SK-N-SH treated with all-trans-retinoic acid at 6 μM for 48 hours (cell line): ENCODE measurements around the gene TTC34.
"Not testable (repeated sequence)": the region's sequence is repeated elsewhere in the genome, so short reads cannot be mapped to it uniquely, and the experiment has no call there.

Experiments used
- ATAC-seq: fragments of 200-7000 bp; cut with Tn5 transposase; 3 replicates; pipeline ENCODE4 v1.9.1; 2020; ENCODE audit warnings: mild to moderate bottlenecking, moderate library complexity
- ARNTL ChIP-seq: fragments of 450-650 bp; formaldehyde crosslinking; IDR thresholded peaks from 2 replicates; pipeline ENCODE4 v1.5.0; 2020; ENCODE audit warnings: low read depth, mild to moderate bottlenecking, moderate library complexity, borderline replicate concordance
- BACH2 ChIP-seq: fragments of 250-450 bp; sonication (Bioruptor Pico); IDR thresholded peaks from 2 replicates; pipeline ENCODE4 v1.9.0; 2021; ENCODE audit warnings: mild to moderate bottlenecking, borderline replicate concordance
- CSDC2 ChIP-seq: fragments of 250-450 bp; sonication (Bioruptor Pico); IDR thresholded peaks from 2 replicates; pipeline ENCODE4 v1.5.0; 2020; ENCODE audit warnings: mild to moderate bottlenecking, moderate library complexity
- ESRRG ChIP-seq: fragments of 250-450 bp; sonication (Bioruptor Pico); IDR thresholded peaks from 2 replicates; pipeline ENCODE4 v1.6.1; 2021; ENCODE audit warnings: mild to moderate bottlenecking
- GLIS3 ChIP-seq: fragments of 250-450 bp; sonication (Bioruptor Pico); IDR thresholded peaks from 2 replicates; pipeline ENCODE4 v1.5.0; 2020; ENCODE audit warnings: mild to moderate bottlenecking, moderate library complexity
- ISL1 ChIP-seq: fragments of 250-450 bp; sonication (Bioruptor Pico); IDR thresholded peaks from 2 replicates; pipeline ENCODE4 v2.1.2; 2022; ENCODE audit warnings: mild to moderate bottlenecking, moderate library complexity
- OSR1 ChIP-seq: fragments of 250-450 bp; sonication (Bioruptor Pico); IDR thresholded peaks from 2 replicates; pipeline ENCODE4 v1.8.0; 2022; ENCODE audit warnings: moderate library complexity, mild to moderate bottlenecking, inconsistent platforms
- POU6F1 ChIP-seq: fragments of 250-450 bp; sonication (Bioruptor Pico); IDR thresholded peaks from 2 replicates; pipeline ENCODE4 v1.8.0; 2021; ENCODE audit warnings: low read depth, mild to moderate bottlenecking, moderate library complexity, borderline replicate concordance
- PPARA ChIP-seq: fragments of 250-450 bp; sonication (Bioruptor Pico); IDR thresholded peaks from 2 replicates; pipeline ENCODE4 v1.5.0; 2020; ENCODE audit warnings: mild to moderate bottlenecking, borderline replicate concordance
- RARB ChIP-seq: fragments of 250-450 bp; sonication (Bioruptor Pico); IDR thresholded peaks from 2 replicates; pipeline ENCODE4 v1.8.0; 2021; ENCODE audit warnings: mild to moderate bottlenecking, moderate library complexity
- SNAI2 ChIP-seq: fragments of 250-450 bp; sonication (Bioruptor Pico); IDR thresholded peaks from 2 replicates; pipeline ENCODE4 v1.5.0; 2020; ENCODE audit warnings: mild to moderate bottlenecking, moderate library complexity
- TCF4 ChIP-seq: fragments of 250-450 bp; sonication (Bioruptor Pico); IDR thresholded peaks from 2 replicates; pipeline ENCODE4 v1.8.0; 2021; ENCODE audit warnings: mild to moderate bottlenecking, moderate library complexity, borderline replicate concordance
- TOX ChIP-seq: fragments of 250-450 bp; sonication (Bioruptor Pico); IDR thresholded peaks from 2 replicates; pipeline ENCODE4 v1.8.0; 2021; ENCODE audit warnings: mild to moderate bottlenecking, moderate library complexity, borderline replicate concordance
- ZC3H10 ChIP-seq: fragments of 250-450 bp; sonication (Bioruptor Pico); IDR thresholded peaks from 2 replicates; pipeline ENCODE4 v1.5.1; 2021; ENCODE audit warnings: mild to moderate bottlenecking, moderate library complexity
- ZFP3 ChIP-seq: fragments of 250-450 bp; sonication (Bioruptor Pico); IDR thresholded peaks from 2 replicates; pipeline ENCODE4 v1.5.0; 2020; ENCODE audit warnings: mild to moderate bottlenecking, moderate library complexity
- ZFP30 ChIP-seq: fragments of 450-650 bp; formaldehyde crosslinking; IDR thresholded peaks from 2 replicates; pipeline ENCODE4 v1.5.0; 2022; ENCODE audit warnings: mild to moderate bottlenecking, moderate library complexity
- ZNF565 ChIP-seq: fragments of 450-650 bp; formaldehyde crosslinking; conservative IDR thresholded peaks from 2 replicates; pipeline ENCODE4 v1.5.0; 2020; ENCODE audit warnings: low read depth, mild to moderate bottlenecking, moderate library complexity
- ZNF70 ChIP-seq: fragments of 450-650 bp; formaldehyde crosslinking; IDR thresholded peaks from 2 replicates; pipeline ENCODE4 v1.5.0; 2020; ENCODE audit warnings: mild to moderate bottlenecking, moderate library complexity
- ZNF8 ChIP-seq: fragments of 450-650 bp; formaldehyde crosslinking; IDR thresholded peaks from 2 replicates; pipeline ENCODE4 v1.5.0; 2020; ENCODE audit warnings: mild to moderate bottlenecking, moderate library complexity
- TF ChIP-seq, protein P1 (sequence below): fragments of 250-450 bp; sonication (Bioruptor Pico); IDR thresholded peaks from 2 replicates; pipeline ENCODE4 v1.5.1; 2021; ENCODE audit warnings: mild to moderate bottlenecking, moderate library complexity
- TF ChIP-seq, protein P2 (sequence below): fragments of 250-450 bp; sonication (Bioruptor Pico); IDR thresholded peaks from 2 replicates; pipeline ENCODE4 v1.5.1; 2020; ENCODE audit warnings: low read depth, mild to moderate bottlenecking, moderate library complexity
- TF ChIP-seq, protein P3 (sequence below): fragments of 250-450 bp; sonication (Bioruptor Pico); IDR thresholded peaks from 2 replicates; pipeline ENCODE4 v1.5.0; 2020; ENCODE audit warnings: mild to moderate bottlenecking, moderate library complexity

The TTC34 gene

DNA sequence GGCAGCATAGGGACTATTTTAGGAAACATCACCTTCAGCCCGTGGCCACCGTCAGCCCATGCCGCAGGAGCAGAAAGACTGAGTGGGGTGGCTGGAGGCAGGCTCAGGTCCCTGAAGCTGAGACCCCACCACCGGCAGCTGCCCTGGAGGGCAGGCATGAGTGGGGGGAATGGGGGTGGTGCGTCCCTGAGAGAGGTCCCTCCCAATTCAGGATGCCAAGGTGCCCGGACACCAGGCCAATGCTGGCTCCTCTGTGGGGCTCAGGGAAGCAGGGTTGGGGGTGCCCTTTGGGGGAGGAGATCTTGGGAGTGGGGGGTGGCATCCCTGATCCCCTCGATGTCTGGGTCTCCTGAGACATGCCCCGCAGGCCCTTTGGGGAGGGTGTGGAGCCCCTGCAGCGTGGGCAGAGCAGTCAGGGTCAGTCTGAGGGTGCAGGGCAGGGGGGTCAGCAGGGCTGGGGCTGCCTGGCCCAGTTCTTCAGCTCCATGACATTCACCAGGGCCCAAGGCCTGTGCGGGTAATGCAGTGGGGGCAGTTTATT lies 998 bp upstream of the TTC34 start:
- TF ChIP-seq ARNTL (CRISPR knock-in tag) = no peak
- no peak for TF ChIP-seq ZFP3
- TF ChIP-seq ZC3H10 (CRISPR knock-in tag) = no peak
- no peak for TF ChIP-seq ZNF70
- TF ChIP-seq, protein P1, sequence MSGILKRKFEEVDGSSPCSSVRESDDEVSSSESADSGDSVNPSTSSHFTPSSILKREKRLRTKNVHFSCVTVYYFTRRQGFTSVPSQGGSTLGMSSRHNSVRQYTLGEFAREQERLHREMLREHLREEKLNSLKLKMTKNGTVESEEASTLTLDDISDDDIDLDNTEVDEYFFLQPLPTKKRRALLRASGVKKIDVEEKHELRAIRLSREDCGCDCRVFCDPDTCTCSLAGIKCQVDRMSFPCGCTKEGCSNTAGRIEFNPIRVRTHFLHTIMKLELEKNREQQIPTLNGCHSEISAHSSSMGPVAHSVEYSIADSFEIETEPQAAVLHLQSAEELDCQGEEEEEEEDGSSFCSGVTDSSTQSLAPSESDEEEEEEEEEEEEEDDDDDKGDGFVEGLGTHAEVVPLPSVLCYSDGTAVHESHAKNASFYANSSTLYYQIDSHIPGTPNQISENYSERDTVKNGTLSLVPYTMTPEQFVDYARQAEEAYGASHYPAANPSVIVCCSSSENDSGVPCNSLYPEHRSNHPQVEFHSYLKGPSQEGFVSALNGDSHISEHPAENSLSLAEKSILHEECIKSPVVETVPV (CRISPR knock-in tag) = no peak
- TF ChIP-seq CSDC2 = no peak
- no peak for TF ChIP-seq PPARA
- TF ChIP-seq TCF4 (CRISPR knock-in tag) = no peak
- TF ChIP-seq ISL1 = no peak
- no peak for TF ChIP-seq RARB (CRISPR knock-in tag)
- no peak for TF ChIP-seq TOX
- no peak for TF ChIP-seq BACH2 (CRISPR knock-in tag)
- no peak for TF ChIP-seq ESRRG (CRISPR knock-in tag)
- no peak for TF ChIP-seq GLIS3 (CRISPR knock-in tag)
- no peak for ATAC-seq

DNA sequence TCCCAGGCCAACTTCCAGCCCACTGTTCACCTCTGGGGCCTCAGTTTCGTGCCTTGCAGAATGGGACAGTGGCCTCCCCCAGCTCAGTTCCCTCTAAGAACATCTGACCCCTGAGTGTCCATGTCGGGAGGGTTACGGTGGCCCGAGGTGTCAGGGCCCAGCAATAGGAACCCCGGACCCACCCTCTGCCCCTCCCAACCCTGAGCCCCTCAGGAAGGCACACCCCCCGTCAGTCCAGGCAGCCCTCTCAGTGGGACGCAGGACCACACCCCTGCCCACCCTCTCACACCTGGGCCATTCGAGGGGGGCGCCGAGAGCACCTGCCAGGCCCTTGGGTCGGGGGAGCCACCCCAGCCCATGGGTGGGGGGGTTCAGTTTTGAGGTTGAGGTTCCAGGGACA lies 447 bp downstream of the TTC34 start:
- no peak for ATAC-seq
- TF ChIP-seq ZNF565 = no peak
- TF ChIP-seq, all 23 proteins: peak for 0

DNA sequence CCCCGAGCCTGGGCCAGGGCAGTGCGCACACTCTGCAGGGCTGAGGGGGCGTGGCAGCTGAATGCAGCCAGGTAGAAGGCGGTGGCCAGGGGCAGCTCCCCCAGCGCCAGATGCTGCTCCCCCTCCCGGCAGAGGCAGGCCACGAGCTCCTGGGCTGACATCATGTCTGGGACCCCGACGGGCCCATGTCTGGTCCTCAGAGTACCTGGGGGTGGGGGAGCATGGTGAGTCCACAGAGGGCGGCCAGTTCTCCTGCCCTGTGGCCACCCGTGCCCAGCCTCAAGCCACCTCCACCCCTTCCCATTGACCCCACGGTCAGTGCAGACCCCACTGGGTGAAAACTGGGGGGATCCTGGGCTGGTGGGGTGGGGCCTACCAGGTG lies 838 bp downstream of the TTC34 start:
- ATAC-seq = no peak
- TF ChIP-seq PPARA (no peak), ESRRG (CRISPR knock-in tag) (no peak), ZC3H10 (CRISPR knock-in tag) (no peak), ZNF70 (no peak), TOX (no peak), ZFP3 (no peak), ZFP30 (CRISPR knock-in tag) (no peak), RARB (CRISPR knock-in tag) (no peak), BACH2 (CRISPR knock-in tag) (no peak)
- TF ChIP-seq, protein P2, sequence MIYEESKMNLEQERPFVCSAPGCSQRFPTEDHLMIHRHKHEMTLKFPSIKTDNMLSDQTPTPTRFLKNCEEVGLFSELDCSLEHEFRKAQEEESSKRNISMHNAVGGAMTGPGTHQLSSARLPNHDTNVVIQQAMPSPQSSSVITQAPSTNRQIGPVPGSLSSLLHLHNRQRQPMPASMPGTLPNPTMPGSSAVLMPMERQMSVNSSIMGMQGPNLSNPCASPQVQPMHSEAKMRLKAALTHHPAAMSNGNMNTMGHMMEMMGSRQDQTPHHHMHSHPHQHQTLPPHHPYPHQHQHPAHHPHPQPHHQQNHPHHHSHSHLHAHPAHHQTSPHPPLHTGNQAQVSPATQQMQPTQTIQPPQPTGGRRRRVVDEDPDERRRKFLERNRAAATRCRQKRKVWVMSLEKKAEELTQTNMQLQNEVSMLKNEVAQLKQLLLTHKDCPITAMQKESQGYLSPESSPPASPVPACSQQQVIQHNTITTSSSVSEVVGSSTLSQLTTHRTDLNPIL (CRISPR knock-in tag) = no peak

- no peak for ATAC-seq
- TF ChIP-seq, protein P1 (CRISPR knock-in tag) = no peak
- TF ChIP-seq ZNF8 (CRISPR knock-in tag) = no peak
- no peak for TF ChIP-seq RARB (CRISPR knock-in tag)
- no peak for TF ChIP-seq ZFP30 (CRISPR knock-in tag)
- TF ChIP-seq, protein P3, sequence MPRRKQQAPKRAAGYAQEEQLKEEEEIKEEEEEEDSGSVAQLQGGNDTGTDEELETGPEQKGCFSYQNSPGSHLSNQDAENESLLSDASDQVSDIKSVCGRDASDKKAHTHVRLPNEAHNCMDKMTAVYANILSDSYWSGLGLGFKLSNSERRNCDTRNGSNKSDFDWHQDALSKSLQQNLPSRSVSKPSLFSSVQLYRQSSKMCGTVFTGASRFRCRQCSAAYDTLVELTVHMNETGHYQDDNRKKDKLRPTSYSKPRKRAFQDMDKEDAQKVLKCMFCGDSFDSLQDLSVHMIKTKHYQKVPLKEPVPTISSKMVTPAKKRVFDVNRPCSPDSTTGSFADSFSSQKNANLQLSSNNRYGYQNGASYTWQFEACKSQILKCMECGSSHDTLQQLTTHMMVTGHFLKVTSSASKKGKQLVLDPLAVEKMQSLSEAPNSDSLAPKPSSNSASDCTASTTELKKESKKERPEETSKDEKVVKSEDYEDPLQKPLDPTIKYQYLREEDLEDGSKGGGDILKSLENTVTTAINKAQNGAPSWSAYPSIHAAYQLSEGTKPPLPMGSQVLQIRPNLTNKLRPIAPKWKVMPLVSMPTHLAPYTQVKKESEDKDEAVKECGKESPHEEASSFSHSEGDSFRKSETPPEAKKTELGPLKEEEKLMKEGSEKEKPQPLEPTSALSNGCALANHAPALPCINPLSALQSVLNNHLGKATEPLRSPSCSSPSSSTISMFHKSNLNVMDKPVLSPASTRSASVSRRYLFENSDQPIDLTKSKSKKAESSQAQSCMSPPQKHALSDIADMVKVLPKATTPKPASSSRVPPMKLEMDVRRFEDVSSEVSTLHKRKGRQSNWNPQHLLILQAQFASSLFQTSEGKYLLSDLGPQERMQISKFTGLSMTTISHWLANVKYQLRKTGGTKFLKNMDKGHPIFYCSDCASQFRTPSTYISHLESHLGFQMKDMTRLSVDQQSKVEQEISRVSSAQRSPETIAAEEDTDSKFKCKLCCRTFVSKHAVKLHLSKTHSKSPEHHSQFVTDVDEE (CRISPR knock-in tag) = no peak
- no peak for TF ChIP-seq GLIS3 (CRISPR knock-in tag)
- TF ChIP-seq, protein P2 (CRISPR knock-in tag) = no peak
- TF ChIP-seq TOX = no peak
- TF ChIP-seq ESRRG (CRISPR knock-in tag) = no peak
- TF ChIP-seq PPARA = no peak
- no peak for TF ChIP-seq ZNF565
- no peak for TF ChIP-seq SNAI2 (CRISPR knock-in tag)
- TF ChIP-seq ISL1 = no peak
- TF ChIP-seq ZNF70 = no peak
- TF ChIP-seq ZFP3 = no peak
- TF ChIP-seq BACH2 (CRISPR knock-in tag) = no peak
- no peak for TF ChIP-seq OSR1 (CRISPR knock-in tag)
- TF ChIP-seq POU6F1 (CRISPR knock-in tag) = no peak
- no peak for TF ChIP-seq CSDC2
- no peak for TF ChIP-seq TCF4 (CRISPR knock-in tag)
Measured at GRCh38 chr1:2799811-2800663, 1.5 kb downstream of the TTC34 start.

DNA sequence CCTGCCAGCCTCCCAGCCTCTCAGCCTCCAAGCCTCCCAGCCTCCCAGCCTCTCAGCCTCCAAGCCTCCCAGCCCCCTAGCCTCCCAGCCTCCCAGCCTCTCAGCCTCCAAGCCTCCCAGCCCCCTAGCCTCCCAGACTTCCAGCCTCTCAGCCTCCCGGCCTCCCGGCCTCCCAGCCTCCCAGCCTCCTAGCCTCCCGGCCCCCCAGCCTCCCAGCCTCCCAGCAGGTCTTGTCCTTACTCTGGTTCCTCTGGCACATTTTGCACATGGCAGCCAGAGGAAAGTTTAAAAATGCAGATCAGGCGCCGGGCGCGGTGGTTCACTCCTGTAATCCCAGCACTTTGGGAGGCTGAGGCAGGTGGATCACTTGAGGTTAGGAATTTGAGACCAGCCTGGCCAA lies 2.5 kb downstream of the TTC34 start:
- ATAC-seq = not testable (repeated sequence)
